Measurements from ENCODE around the gene DLGAP1. TPM values are rescaled to one million over a fixed set of nuclear protein-coding genes. Genes with fewer than 3 reads are reported as not detected.

Gene DLGAP1
- total RNA-seq, 1 experiment from 2014 or later = not detected

- DNase-seq (ENCODE audit: low read depth) = no peak
Observed at GRCh38 chr18:3541549-3542386, 913.3 kb downstream of the DLGAP1 start.

DNA sequence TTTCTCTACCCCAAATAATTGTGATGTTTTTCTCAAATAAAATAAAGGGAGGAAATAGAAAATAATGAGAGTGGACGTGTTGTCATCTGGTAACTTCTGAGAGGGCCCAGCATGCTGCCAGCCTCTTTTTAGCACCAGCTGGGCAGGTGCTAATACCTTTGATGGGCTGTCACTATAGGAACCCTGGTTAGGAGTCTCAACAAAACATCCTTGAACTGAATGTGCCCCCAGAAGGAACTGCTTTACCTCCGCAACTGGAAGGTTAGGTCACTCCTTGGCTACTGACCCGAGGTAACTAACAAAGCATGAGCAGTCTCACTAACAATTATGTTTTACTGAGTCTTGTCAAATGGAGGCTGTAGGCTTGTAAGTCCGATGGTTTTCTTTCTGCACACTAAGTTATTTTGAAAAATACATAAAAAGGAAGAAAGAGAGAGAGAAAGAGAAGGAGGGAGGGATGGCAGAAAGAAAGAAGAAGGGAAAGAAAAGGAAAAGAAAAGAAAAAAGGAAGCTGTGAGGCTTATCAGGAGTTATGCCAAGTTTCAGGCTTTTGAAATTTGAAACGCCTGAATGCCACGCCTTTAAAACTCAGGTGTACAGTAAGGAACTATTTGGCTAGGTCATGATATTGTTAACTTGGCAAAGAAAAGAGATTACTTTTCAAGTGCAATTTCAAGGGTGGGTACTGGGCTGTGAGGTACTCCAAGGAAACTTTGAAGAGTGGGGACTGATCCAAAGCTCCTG is 914.1 kb downstream of the DLGAP1 start:
- DNase-seq (ENCODE audit: low read depth) = no peak

GRCh38 chr18:3538954-3539617 is 916.0 kb downstream of the DLGAP1 start:
- DNase-seq (ENCODE audit: low read depth) = no peak

DNA sequence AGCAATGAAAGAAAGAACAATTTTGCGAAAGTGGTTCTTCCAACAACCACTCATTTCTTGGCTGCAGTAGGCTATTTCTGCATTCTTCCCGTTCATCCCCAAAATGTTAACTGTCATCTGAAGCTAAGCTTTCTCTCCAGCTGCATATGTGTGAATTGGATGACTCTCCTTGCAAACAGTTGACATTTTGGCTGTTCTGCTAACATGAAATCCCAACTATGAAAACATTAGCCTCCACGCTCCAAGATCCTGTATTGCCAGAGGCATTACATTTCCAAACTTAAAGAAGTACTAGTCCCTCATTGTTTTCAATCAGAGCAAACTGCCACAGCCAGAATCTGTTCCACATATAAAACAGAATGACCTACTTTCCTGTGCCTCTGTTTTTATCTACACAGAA is 916.7 kb downstream of the DLGAP1 start:
- DNase-seq (ENCODE audit: low read depth) = peak; percentile 51

DNA sequence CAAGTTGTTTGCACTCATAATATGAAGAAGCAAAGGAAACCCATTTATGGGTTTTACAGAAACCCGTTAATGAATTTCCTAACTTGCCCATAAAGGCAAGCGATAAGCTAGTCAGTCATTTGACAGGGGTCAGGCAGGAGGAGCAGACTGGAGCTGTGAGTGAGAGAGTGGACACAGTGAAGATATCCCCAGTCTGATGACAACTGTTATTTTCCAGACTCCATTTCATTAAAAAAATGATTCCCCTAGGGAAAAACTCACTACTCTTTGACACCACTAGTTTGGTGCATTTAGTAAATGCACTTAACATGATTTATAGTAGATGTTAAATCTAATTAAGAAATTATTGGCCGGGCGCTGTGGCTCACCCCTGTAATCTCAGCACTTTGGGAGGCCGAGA is 924.3 kb downstream of the DLGAP1 start:
- DNase-seq (ENCODE audit: low read depth) = no peak

DNA sequence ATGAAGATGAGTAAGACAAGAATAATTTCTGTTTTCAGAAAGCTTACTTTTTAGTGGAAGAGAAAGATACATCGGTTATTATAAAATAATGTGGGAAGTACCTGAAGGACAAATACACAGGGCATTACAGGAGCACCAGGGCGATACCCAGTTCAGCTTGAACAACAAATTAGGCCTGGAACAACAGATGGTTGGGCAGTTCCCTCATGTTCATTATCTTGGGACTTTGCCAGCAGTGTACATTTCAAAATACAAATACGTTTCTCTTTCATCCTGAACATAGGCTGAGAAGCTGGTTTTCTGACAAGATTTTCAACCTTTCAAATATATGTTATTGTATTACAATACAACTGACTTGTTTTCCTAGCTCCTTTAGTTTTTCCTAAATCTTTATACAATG is 925.5 kb downstream of the DLGAP1 start:
- no peak for DNase-seq (ENCODE audit: low read depth)

GRCh38 chr18:3529077-3529476 is 926.0 kb downstream of the DLGAP1 start:
- DNase-seq (ENCODE audit: low read depth) = no peak

GRCh38 chr18:3528231-3528630 is 926.9 kb downstream of the DLGAP1 start:
- DNase-seq (ENCODE audit: low read depth) = no peak

- peak; percentile 90 for DNase-seq (ENCODE audit: low read depth)
Observed at GRCh38 chr18:3526421-3527354, 928.4 kb downstream of the DLGAP1 start.

DNA sequence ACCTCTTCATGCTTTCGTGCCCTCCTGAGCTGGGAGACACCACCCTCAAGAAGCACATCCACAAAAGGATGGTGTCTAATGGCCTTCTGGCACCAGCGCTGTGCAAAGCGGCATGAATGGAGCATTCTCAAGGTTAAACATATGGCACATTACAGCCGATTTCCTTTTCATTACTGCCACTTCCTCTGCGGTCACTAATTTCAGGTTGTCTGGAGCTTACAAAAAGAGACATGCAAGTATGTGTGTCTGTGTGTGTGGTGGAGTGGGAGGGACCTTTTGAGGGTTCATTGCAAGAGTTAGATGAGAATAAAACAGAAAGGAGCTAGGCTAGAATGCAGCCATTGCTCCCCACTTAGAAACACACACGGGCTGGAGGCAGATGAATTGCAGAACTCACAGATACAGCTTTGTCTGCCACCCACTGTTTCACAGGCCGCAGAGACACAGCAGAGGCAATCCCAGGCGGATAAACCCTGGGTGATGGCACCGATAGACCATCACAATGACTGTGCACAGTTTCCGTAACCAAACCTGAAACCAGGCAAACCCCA is 929.2 kb downstream of the DLGAP1 start:
- peak; percentile 88 for DNase-seq (ENCODE audit: low read depth)

DNA sequence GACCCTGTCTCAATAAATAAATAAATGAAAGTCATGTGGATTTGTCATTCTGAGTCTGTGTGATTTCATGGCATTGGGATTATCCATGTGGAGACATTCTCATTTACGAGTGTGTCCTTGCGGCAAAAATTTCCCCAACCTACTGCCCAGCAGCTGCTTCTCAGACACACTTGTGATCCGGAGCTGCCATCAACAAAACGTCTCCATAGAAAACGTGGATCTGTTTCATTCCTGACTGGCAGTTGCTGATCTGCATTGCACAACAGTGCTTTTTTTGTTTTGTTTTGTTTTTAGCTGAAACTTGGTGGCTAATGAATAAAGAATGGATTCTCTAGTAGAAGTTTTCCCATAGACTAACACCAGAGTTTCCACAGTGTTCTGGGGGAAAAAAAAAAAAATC is 930.4 kb downstream of the DLGAP1 start:
- DNase-seq (ENCODE audit: low read depth) = peak; percentile 59

- no peak for DNase-seq (ENCODE audit: low read depth)
Observed at GRCh38 chr18:3520230-3521085, 934.6 kb downstream of the DLGAP1 start.

DNA sequence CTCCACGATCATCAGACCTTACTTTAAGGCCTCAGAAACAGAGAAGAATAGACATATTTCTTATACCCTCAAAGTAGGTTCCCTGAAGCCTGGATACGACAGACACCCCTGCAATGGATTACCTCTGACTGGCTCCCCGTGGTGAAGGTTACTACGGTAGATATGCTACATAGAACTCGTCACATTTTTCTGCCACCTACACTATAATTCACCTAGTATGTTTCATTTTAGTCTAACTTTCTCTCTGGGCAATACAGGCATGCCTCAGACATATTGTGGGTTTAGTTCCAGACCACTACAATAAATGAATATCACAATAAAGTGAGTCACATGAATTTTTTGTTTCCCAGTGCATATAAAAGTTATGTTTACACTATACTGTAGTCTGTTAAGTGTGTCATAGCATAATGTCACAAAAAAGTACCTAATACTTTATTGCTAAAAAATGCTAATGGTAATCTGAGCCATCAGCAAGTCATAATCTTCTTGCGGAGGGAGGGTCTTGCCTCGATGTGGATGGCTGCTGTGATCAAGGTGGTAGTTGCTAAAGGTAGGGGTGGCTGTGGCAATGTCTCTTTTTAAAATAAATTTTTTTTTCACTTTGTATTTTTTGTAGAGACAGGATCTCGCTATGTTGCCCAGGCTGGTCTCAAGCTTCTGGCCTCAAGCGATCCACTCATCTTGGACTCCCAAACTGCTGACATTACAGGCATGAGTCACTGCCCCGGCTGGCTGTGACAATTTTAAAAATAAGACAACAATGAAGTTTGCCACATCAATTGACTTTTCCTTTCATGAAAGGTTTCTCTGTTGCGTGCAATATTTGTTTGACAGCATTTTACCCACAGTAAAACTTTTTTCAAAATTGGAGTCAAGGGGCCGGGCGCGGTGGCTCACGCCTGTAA is 940.5 kb downstream of the DLGAP1 start:
- peak; percentile 83 for DNase-seq (ENCODE audit: low read depth)

DNA sequence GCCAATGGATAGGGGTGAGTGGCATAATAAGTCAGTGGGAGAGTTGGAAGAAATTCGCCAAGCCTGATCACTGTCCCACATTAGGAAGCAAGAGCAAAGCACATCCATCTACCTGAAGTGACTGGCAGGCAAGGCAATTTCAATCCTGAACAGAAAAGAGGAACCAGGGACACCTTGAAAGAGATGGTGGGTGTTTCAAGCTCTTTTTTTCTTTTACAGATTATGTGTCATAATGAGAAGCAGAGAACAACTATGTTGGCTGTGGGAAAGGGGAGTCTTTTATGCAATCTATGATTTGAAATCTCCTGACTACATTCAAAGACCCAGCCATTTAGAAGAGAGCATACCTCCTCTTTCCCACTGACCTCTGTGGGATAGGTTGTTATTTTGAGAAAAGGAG is 941.6 kb downstream of the DLGAP1 start:
- no peak for DNase-seq (ENCODE audit: low read depth)

- peak; percentile 94 for DNase-seq (ENCODE audit: low read depth)
Observed at GRCh38 chr18:3511980-3512379, 943.1 kb downstream of the DLGAP1 start.

- DNase-seq (ENCODE audit: low read depth) = no peak
Observed at GRCh38 chr18:3510896-3511295, 944.2 kb downstream of the DLGAP1 start.

DNA sequence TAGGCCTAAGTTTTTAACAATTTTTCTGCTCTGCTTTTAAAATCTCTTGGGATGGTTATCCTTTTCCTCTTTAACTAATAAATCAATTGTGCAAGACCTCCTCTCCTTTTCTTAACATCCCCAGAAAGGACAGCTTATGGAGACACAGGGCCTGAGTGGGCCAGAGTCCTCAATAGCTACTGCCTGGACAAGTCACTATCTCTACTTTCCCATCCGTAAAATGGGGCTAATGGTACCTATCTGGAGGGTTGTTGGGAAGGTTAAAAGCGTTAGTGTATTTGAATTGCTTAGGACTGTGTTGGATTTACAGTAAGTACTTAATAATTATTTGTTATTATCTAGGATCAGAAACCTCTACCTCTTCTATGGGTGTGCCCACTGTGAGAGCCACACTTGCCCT is 945.1 kb downstream of the DLGAP1 start:
- DNase-seq (ENCODE audit: low read depth) = no peak

DNA sequence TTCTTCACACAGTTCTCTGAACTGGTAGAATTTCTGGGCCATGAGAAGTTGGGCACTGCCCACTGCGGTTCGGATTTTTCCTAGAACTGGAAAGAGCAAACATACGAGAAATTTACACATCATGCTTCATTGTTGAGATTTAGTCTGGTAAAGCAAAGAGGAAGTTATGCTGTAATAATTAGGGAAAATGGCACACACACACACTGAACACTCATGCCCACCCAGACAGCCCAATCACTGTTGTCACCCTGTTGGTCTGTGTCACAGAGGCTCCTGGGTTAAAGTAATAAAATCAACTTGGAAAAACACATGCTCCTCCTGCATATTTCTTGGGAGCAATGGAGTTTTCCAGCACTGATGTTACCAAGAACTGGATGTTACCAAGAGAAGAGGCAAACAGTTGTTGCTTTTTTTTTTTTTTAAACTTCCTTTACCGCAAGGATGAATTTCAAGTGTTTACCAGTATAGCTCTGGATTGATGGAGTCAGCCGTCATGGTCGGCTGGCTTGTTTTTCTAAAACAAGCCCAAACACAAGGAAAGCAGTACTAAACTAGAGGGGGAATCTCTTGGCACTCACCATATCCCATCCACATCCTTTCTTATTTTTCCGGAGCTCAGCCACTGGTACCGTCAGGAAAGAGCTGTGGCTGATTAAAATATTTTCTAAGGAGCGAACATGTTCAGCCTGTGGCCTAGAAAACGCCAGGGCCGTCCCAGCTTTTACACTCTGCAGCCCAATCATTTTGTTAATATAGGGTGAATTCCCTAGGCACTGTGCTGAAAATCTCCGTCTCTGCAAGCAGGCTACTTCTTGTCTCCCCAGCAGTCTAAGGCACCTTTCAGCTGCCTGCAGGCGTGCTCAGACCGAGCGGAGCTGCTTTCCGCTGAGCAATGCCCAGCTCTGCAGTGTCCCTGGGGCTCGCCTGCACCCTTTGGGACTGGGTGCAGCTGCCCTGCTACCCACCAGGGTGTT is 946.2 kb downstream of the DLGAP1 start:
- DNase-seq (ENCODE audit: low read depth) = no peak
